HG03575 (cell line): Measurements from ENCODE around the gene RYR3.

ENCODE experiments used
- ATAC-seq: cut with Tn5 transposase; IDR thresholded peaks from one replicate; pipeline ENCODE4 v1.9.1; 2021; ENCODE audit not compliant: unreplicated experiment, insufficient number of reproducible peaks, low FRiP score; ENCODE audit errors: extremely low read depth

The RYR3 gene

GRCh38 chr15:33314069-33314468 lies 3.3 kb downstream of the RYR3 start:
- ATAC-seq: no peak

GRCh38 chr15:33315044-33315443 lies 4.3 kb downstream of the RYR3 start:
- ATAC-seq: no peak

- no peak for ATAC-seq
Measured at GRCh38 chr15:33317896-33318295, 7.1 kb downstream of the RYR3 start.

DNA sequence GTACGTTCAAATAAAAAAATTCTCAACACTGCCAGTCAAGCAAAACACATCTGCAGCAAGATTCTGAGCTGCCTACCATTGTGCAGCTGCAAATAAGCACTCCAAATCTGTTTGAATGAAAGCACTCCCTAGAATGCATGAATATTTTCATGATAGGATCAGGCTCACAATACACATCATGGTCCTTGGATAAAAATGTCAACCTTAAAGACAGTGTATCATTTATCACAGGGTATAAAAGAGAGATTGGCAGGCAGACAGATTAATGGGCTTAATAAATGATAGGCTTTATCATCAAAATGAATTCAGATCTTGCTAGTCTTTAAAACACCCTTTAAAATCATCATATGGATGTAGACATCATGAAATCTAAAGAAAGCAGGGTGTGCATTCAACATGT lies 9.2 kb downstream of the RYR3 start:
- no peak for ATAC-seq

DNA sequence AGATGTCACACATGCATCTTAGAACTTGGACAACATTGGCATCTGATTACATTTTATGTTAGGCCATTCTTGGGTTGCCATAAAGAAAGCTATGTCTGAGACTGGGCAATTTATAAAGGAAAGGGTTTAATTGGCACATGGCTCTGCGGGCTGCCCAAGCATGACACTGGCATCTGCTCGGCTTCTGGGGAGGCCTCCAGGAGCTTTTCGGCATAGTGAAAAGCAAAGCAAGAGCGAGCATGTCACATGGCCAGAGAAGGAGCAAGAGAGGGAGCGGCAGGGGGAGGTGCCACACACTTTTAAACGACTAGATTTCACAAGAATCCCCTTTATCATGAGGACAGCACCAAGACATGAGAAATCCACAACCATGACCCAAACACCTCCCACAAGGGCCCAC lies 11.3 kb downstream of the RYR3 start:
- no peak for ATAC-seq

DNA sequence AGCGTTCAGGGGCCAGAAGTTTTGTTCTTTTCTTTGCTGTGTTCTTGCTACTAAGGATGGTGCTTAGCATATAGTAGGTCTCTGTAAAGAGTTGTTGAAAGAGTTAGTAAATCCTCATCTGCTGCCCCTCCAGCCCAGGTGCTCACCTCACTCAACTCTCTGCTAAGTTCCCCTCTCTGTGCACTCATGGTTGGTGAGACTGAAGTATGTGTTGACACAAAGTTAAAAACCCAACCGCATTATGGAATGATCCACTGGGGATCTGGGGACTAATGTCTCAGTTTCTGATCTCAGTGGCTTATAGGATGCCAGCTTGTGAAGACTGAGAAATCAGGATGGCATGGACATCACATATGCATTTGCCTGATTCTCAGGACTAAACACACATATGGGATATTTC lies 13.8 kb downstream of the RYR3 start:
- no peak for ATAC-seq

DNA sequence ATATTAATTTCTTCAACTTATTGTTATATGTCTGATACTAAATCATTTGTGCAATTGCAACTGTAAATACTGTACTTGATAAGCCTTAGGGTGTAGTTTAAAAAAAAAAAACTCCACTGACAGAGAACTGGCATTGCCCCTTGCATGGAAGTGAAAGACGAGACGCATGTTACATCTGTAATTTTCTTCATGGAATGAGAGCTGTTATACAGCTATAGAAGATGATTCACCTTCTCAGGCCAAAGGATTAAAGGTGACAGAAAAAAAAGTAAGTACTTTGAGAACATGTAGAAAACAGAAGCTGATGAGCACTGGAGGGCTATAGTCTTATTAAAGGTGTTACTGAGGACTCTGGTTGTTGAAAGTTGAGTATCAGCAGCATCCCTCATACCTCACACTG lies 16.1 kb downstream of the RYR3 start:
- ATAC-seq: no peak

DNA sequence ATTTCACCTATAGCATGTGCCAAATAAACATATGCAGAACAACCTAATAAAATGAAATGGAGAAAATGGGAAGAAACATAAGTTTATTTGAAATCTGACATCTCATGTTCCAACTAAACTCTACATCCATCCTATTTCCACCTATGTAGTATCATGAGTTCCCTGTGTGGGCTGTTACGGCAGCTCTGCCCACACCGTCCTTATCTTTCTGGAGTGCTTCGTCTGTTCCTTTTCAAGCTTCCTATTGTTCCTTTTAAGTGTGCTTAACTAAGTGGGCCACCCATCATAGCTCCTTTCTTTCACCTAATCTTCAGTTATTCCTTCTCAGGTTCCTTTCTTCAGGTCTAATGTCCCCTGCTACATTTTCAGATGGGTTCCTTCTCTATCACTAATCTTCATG lies 17.3 kb downstream of the RYR3 start:
- ATAC-seq: no peak

DNA sequence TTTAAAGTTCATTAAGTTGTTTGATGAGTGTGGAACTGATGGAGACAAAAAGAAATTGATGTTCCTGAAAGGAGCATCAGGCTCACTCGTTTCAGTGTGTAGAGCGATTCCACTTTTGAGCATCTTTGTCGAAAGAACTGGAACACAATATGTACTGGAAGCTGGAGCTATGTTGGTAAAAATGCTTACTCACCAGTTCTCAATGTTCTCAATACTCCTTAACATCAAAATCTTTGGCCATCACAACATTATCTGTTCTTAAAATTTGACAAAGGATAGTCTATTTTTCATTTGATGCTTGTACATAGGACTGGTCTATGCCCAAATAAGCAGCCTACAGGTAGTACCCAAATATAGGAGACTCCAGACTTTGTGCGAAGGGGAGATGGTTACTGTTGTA lies 18.7 kb downstream of the RYR3 start:
- ATAC-seq: no peak

- no peak for ATAC-seq
Measured at GRCh38 chr15:33330931-33331330, 20.2 kb downstream of the RYR3 start.

DNA sequence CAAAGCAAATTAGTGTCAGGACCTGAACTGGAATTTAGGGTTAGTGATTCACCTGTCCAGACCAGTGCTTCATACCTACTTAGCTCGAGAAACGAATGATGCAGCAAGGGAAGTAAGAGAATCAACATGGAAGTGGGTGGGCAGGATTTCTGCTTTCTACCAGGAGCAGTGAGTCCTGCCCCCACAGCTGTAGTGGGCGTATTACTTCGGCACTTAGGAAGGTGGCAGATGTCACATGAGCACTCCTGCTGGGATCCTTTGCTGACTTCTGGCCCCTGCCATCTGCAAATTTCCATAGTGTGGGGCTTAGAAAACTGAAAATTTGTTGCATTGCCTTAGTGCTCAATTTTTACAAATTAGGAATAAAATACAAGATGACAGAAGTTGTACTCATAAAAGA lies 31.2 kb downstream of the RYR3 start:
- no peak for ATAC-seq

- no peak for ATAC-seq
Measured at GRCh38 chr15:33343275-33343674, 32.5 kb downstream of the RYR3 start.

DNA sequence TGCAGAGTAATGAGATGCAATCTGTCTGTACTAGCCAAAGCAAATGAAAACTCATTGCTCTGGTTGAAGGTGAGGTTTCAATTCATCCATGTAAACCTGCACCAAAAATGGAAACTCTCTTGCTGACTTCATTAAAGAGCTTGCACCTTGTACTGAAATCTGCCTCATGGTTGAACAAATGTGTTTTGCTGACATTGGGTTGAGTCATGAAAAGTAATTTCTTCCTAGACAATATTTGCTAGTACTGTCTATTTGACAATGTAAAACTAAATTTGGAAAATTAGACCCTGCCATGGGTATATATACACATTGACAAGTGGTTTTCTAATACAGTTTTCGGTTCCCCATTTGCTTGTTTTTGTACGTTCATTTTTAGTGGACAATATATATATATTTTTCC lies 33.3 kb downstream of the RYR3 start:
- no peak for ATAC-seq

DNA sequence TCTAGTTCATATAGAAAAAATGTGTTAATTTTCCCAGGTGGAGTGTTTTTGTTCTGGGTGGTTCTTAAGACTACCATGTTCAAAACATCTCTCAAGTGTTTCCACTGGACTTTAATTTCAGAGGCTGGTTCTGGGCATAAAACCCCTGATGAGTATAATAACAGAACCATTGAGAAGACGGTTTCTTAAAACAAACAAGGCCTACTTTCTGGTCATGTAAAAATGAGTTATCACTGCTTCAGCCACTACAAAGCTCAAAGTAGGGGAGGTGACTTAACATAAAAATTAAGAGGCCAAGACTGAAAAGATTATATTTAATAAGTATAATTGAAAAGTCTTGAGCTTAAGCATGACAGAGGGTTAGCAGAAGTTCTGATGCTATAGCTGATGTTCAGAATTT lies 33.8 kb downstream of the RYR3 start:
- ATAC-seq: no peak

GRCh38 chr15:33354411-33354810 lies 43.6 kb downstream of the RYR3 start:
- no peak for ATAC-seq

DNA sequence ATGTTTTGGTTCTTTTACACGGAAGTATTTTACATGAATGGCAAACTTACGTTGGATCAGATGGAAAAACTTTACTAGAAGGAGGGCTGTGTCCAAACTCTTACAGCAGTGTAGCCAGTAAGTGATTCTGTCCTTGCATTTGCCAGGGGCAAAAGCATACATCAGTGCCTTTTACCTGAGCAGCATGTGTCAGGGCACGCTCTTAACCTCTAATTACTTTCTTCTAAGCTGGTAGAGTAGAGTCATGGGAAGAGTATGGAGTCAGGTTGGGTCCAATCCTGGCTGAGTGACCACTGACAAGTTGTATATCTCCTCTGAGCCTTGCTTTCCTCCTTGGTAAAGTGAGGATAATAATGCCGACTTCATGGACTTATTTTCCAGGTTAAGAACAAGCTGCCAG lies 47.1 kb downstream of the RYR3 start:
- no peak for ATAC-seq

GRCh38 chr15:33358306-33358705 lies 47.5 kb downstream of the RYR3 start:
- ATAC-seq: no peak

DNA sequence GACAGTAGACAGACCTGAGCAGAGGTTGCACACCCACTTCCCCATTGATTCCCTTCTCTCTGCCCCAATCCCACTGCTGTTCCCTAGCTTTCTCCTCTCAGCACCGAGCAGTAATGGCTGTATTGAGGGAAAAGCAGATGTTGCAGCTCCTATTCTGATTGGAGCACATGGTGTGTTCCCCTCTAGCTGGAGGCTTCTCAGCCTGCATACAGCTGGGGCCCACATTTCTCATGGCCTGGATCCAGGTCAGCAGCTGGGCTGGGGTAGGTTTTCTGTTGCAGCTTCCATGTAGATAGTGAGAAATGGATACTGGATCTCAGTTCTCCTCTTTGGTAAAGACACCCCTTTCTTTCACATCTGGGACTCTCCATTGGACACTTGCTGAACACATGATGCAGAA lies 50.1 kb downstream of the RYR3 start:
- ATAC-seq: no peak

GRCh38 chr15:33369941-33370622 lies 59.3 kb downstream of the RYR3 start:
- ATAC-seq: no peak

DNA sequence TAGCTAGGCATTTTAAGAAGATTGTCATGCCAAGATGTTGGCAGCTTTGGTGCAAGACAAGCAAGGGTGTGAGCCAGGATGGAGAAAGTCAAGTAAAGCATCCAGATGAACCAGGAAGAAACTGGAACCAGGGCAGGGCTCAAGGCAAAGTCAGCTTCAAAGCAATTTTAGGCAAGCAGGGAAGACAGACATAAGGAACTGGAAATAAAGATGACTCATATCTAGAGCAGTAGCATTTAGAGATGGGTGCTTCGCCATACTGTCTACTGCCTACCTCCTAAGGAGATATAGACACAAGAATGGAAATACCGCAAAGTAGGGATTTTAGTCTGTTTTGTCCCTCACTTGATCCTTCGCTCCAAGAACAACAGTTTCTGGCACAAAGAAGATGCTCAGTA lies 59.9 kb downstream of the RYR3 start:
- ATAC-seq: no peak

- no peak for ATAC-seq
Measured at GRCh38 chr15:33371159-33371558, 60.4 kb downstream of the RYR3 start.
